T-cell (primary cell): ENCODE data around the gene GMPPB. TPM values are rescaled to one million over a fixed set of nuclear protein-coding genes. Genes with fewer than 3 reads are reported as not detected.

ENCODE experiments used
- ATAC-seq, 4 experiments: fragments of 200-7000 bp in 3 of 4; fragments of 150-1000 bp in 1 of 4; cut with Tn5 transposase; replicated peaks in 1 of 4; 1 replicate in 3 of 4; 2 replicates in 1 of 4; pipeline ENCODE4 v1.10.0; 2021; ENCODE audit warnings: moderate library complexity in 3 of 4, mild to moderate bottlenecking in 2 of 4, moderate number of reproducible peaks in 1 of 4
- CTCF ChIA-PET, 2 donors: fragments of 300-600 bp; sonication (Branson Sonifier 250); formaldehyde crosslinking; loops; one replicate each; lab custom pipeline; 2022; ENCODE audit warnings: antibody characterized with exemption in 2 of 2; lab: Charles Lee
- POLR2A ChIA-PET, 2 donors: fragments of 300-600 bp; sonication (Branson Sonifier 250); formaldehyde crosslinking; loops; one replicate each; lab custom pipeline; 2022; ENCODE audit warnings: antibody characterized with exemption in 2 of 2; lab: Charles Lee
- DNase-seq, 35 experiments: peaks; one replicate each; pipeline versions ENCODE4 v3.0.0 to v3.0.0-alpha.2; 2013 to 2023
- H3K27ac ChIP-seq: one replicate; pipeline ENCODE4 v1.5.1; 2013; ENCODE audit warnings: low read length
- H3K27me3 ChIP-seq, 2 experiments: replicated peaks in 1 of 2; 1 replicate in 1 of 2; 2 replicates in 1 of 2; pipeline versions ENCODE4 v1.6.1 to v1.7.0; 2013; ENCODE audit warnings: low read length in 1 of 2, mixed read lengths in 1 of 2; ENCODE audit not compliant: control insufficient read depth in 2 of 2, insufficient read depth in 2 of 2; ENCODE audit errors: extremely low read depth in 1 of 2
- H3K36me3 ChIP-seq, 2 donors: 1 replicate in 1 of 2; 2 replicates in 1 of 2; pipeline versions ENCODE4 v1.6.1 to v1.7.0; 2013; ENCODE audit warnings: low read length in 1 of 2; ENCODE audit not compliant: control insufficient read depth in 2 of 2, insufficient read depth in 1 of 2; ENCODE audit errors: extremely low read depth in 1 of 2
- H3K4me1 ChIP-seq, 2 experiments: 1 replicate in 1 of 2; 2 replicates in 1 of 2; pipeline versions ENCODE4 v1.6.1 to v1.7.0; 2013; ENCODE audit warnings: low read length in 2 of 2, mixed read lengths in 1 of 2; ENCODE audit not compliant: insufficient read depth in 2 of 2, control insufficient read depth in 1 of 2; ENCODE audit errors: extremely low read depth in 1 of 2
- H3K4me3 ChIP-seq, 2 donors: 1 replicate in 1 of 2; 2 replicates in 1 of 2; pipeline versions ENCODE4 v1.5.1 to v1.7.0; 2013; ENCODE audit warnings: mild to moderate bottlenecking in 2 of 2, low read length in 1 of 2, moderate library complexity in 1 of 2; ENCODE audit not compliant: control insufficient read depth in 1 of 2; ENCODE audit errors: extremely low read depth in 1 of 2
- H3K9me3 ChIP-seq: 2 replicates; pipeline ENCODE4 v1.7.0; 2013
- H3K27ac Mint-ChIP-seq, 2 donors: one replicate each; pipeline ENCODE4 v1.8.0; 2020 to 2021; ENCODE audit warnings: mild to moderate bottlenecking in 2 of 2, mixed read lengths in 2 of 2
- H3K27me3 Mint-ChIP-seq, 2 donors: one replicate each; pipeline ENCODE4 v1.8.0; 2021 to 2022; ENCODE audit warnings: mixed read lengths in 2 of 2
- H3K36me3 Mint-ChIP-seq: one replicate; pipeline ENCODE4 v1.8.0; 2021; ENCODE audit warnings: mixed read lengths
- H3K4me1 Mint-ChIP-seq, 3 donors: one replicate each; pipeline ENCODE4 v1.8.0; 2020 to 2022; ENCODE audit warnings: mixed read lengths in 3 of 3, mild to moderate bottlenecking in 1 of 3
- H3K4me3 Mint-ChIP-seq, 3 donors: one replicate each; pipeline ENCODE4 v1.8.0; 2020 to 2022; ENCODE audit warnings: mild to moderate bottlenecking in 3 of 3, mixed read lengths in 3 of 3, moderate library complexity in 3 of 3
- H3K9me3 Mint-ChIP-seq, 3 donors: one replicate each; pipeline ENCODE4 v1.8.0; 2020 to 2022; ENCODE audit warnings: mixed read lengths in 3 of 3
- WGBS: methylation state at CpG from one replicate; pipeline ENCODE4 v1.1.5; 2013; ENCODE audit warnings: missing lambda C conversion rate; ENCODE audit not compliant: insufficient coverage; 5-methylcytosine and 5-hydroxymethylcytosine counted together
- total RNA-seq, 35 experiments: library from RNA in 6 of 35; stranded (reverse) in 6 of 35; fragments of 120-200 nt in 1 of 35; gene quantifications; one replicate each; pipeline versions ENCODE4 v1.2.1 to v1.2.4 and lab custom pipeline; 2013 to 2026

Gene GMPPB
- total RNA-seq, 5 donors from 2014 or later (not counting 1 experiment from before 2014, with no cell fraction given) = 34.5 to 54.5 (median 39.9) TPM

- H3K4me3 ChIP-seq = no peak overlapping the region
- no peaks in the 10 kb centered on the region for H3K9me3 ChIP-seq
- Mint-ChIP-seq H3K36me3 (peaks cover 38% of the 10 kb centered on the region), H3K9me3 (no peaks in the 10 kb centered on the region), H3K27ac (no peak overlapping the region), H3K4me1 (peaks cover 8 to 25% (median 23%) of the 10 kb centered on the region in 3 donors), H3K4me3 (no peak overlapping the region), H3K27me3 (peaks cover 0 to 1% of the 10 kb centered on the region in 2 donors)
- H3K27ac ChIP-seq = no peak overlapping the region
- ATAC-seq = no peak
- peaks cover 0 to under 1% of the 10 kb centered on the region in 2 experiments for H3K27me3 ChIP-seq
- ChIA-PET CTCF (no interaction called here), POLR2A (interaction anchor here in 1 of 2 donors (0.5 kb wide), 1 partner anchor 410 kb away, joined by 3 read pairs; no protein-coding TSS in a partner anchor)
- peaks cover 17 to 83% of the 10 kb centered on the region in 2 donors for H3K36me3 ChIP-seq
- WGBS = 91% methylated on average over 4 of the region's 7 CpGs
- no peak for DNase-seq
- peaks cover 2 to 23% of the 10 kb centered on the region in 2 experiments for H3K4me1 ChIP-seq
Measured at GRCh38 chr3:49680493-49681231, 43.1 kb downstream of the GMPPB start.

DNA sequence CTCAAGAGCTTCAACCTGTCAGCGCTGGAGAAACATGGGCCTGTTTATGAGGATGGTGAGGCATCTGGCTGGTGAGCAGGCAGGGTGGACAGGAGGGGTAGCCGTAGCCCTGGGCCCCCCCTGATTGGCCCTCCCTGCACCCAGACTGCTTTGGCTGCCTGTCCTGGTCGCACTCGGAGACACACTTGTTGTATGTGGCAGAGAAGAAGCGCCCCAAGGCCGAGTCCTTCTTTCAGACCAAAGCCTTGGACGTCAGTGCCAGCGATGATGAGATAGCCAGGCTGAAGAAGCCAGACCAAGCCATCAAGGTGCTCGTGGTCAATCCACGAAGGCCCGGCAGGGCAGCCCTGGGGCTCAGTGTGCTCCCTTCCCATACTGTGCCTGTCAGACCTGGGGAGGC lies 47.8 kb downstream of the GMPPB start:
- peak overlapping the region; percentile 25 to 93 (median 47) for H3K4me3 Mint-ChIP-seq
- peaks cover 12 to 41% of the 10 kb centered on the region in 2 experiments for H3K4me1 ChIP-seq
- H3K27ac ChIP-seq = no peak overlapping the region
- no peak for ATAC-seq
- H3K9me3 Mint-ChIP-seq = no peaks in the 10 kb centered on the region
- ChIA-PET CTCF (interaction anchor here in 1 of 2 donors (1.7 kb wide), 1 partner anchor 136 kb away, joined by 7 read pairs; no protein-coding TSS in a partner anchor), POLR2A (no interaction called here)
- H3K4me1 Mint-ChIP-seq = peaks cover 41 to 47% (median 44%) of the 10 kb centered on the region in 3 donors
- H3K36me3 Mint-ChIP-seq = peaks cover 33% of the 10 kb centered on the region
- no peak for DNase-seq
- no peak overlapping the region for H3K4me3 ChIP-seq
- H3K27me3 Mint-ChIP-seq = no peaks in the 10 kb centered on the region
- WGBS = 95% methylated on average over 11 of the region's 11 CpGs
- H3K27me3 ChIP-seq = no peaks in the 10 kb centered on the region
- H3K9me3 ChIP-seq = no peaks in the 10 kb centered on the region
- no peak overlapping the region for H3K27ac Mint-ChIP-seq
- H3K36me3 ChIP-seq = peaks cover 7 to 54% of the 10 kb centered on the region in 2 donors

GRCh38 chr3:49674497-49674983 lies 49.2 kb downstream of the GMPPB start:
- H3K36me3 Mint-ChIP-seq = peaks cover 26% of the 10 kb centered on the region
- no peaks in the 10 kb centered on the region for H3K9me3 Mint-ChIP-seq
- peak overlapping the region; percentile 87 to 93 (median 90) for H3K4me3 Mint-ChIP-seq
- peak overlapping the region in 1 of 2 donors; percentile 73 for H3K27ac Mint-ChIP-seq
- H3K27me3 Mint-ChIP-seq = no peaks in the 10 kb centered on the region
- ChIA-PET POLR2A (no interaction called here), CTCF (no interaction called here)
- Histone ChIP-seq H3K27ac (no peak overlapping the region), H3K27me3 (no peaks in the 10 kb centered on the region), H3K36me3 (peaks cover 7 to 41% of the 10 kb centered on the region in 2 donors), H3K9me3 (no peaks in the 10 kb centered on the region), H3K4me3 (peak overlapping the region; percentile 63 to 80), H3K4me1 (peaks cover 12 to 41% of the 10 kb centered on the region in 2 experiments)
- DNase-seq = peak in 18 of 35 experiments; percentile 11 to 38 (median 22)
- 0% methylated on average over 24 of the region's 34 CpGs for WGBS
- peak; percentile 4 to 7 (median 6) for ATAC-seq
- H3K4me1 Mint-ChIP-seq = peaks cover 41 to 42% (median 42%) of the 10 kb centered on the region in 3 donors

DNA sequence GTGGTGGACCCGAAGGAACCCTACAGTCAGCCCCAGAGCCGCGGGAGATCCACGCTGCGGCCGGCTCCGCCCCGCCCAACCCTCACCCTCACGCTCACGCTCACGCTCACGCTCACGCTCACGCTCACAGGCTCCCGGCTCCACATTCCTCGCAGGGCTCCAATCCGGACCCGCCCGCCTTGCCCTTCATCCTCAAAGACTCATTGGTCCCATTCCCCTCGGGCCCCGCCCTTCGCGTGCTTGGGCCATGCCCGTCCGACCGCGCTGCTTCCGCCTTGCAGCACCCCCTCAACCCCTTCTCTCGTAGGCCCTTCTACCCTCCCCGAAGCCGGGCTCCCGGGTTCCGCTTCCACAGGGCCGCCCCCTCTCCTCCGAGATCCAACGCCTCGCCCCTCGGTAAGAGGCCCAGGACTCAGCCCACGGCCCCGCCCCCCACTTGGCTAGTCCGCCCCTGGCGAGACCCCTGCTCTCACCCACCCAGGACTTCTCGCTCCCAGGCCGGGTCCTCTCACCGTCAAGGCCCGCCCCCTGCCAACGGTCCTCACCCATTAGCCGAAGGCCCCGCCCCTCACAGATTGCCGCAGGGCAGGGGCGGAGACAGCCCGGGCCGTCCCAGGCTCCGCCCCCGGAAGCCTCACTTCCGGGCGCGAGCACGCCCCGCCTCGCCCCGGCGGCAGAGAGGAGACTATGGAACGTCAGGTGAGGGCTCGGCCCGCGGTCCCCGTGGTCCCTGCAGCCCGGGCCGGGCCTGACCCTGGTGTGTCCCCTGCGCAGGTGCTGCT lies 49.8 kb downstream of the GMPPB start, which contains the start of gene APEH:
APEH (plus strand) TSS at position 637 of the 782 bp plus-strand sequence; CDS start at position 688, 51 bp downstream.
- no peaks in the 10 kb centered on the region for H3K9me3 Mint-ChIP-seq
- DNase-seq = peak; percentile 91 to 99 (median 95)
- ChIA-PET CTCF (interaction anchor here (3.2 to 3.3 kb wide), 2 partner anchors 134 kb away, joined by 33 to 66 read pairs; no protein-coding TSS in a partner anchor), POLR2A (interaction anchor here in 1 of 2 donors (0.7 kb wide), 1 partner anchor 134 kb away, joined by 3 read pairs; no protein-coding TSS in a partner anchor)
- peak; percentile 85 to 89 (median 86) for ATAC-seq
- no peaks in the 10 kb centered on the region for H3K27me3 ChIP-seq
- peaks cover 7 to 34% of the 10 kb centered on the region in 2 donors for H3K36me3 ChIP-seq
- peak within 1 kb of the TSS; percentile 63 to 80 for H3K4me3 ChIP-seq
- no peaks in the 10 kb centered on the region for H3K9me3 ChIP-seq
- peaks cover 41 to 42% (median 42%) of the 10 kb centered on the region in 3 donors for H3K4me1 Mint-ChIP-seq
- peaks cover 23% of the 10 kb centered on the region for H3K36me3 Mint-ChIP-seq
- under 1% methylated on average over 70 of the region's 71 CpGs for WGBS
- H3K27me3 Mint-ChIP-seq = no peaks in the 10 kb centered on the region
- peak within 1 kb of the TSS; percentile 87 to 93 (median 90) for H3K4me3 Mint-ChIP-seq
- H3K27ac ChIP-seq = peak within 1 kb of the TSS; percentile 90
- H3K4me1 ChIP-seq = peaks cover 12 to 41% of the 10 kb centered on the region in 2 experiments
- H3K27ac Mint-ChIP-seq = peak within 1 kb of the TSS; percentile 93 to 97

- Mint-ChIP-seq H3K4me3 (peak overlapping the region; percentile 87 to 93 (median 90)), H3K27me3 (no peaks in the 10 kb centered on the region), H3K4me1 (peaks cover 41 to 42% (median 41%) of the 10 kb centered on the region in 3 donors), H3K27ac (peak overlapping the region; percentile 93 to 97), H3K9me3 (no peaks in the 10 kb centered on the region), H3K36me3 (peaks cover 21% of the 10 kb centered on the region)
- Histone ChIP-seq H3K27me3 (no peaks in the 10 kb centered on the region), H3K36me3 (peaks cover 7 to 27% of the 10 kb centered on the region in 2 donors), H3K4me3 (peak overlapping the region; percentile 63 to 80), H3K9me3 (no peaks in the 10 kb centered on the region), H3K4me1 (peaks cover 12 to 41% of the 10 kb centered on the region in 2 experiments), H3K27ac (peak overlapping the region; percentile 90)
- ChIA-PET POLR2A (interaction anchor here in 1 of 2 donors (0.7 kb wide), 2 partner anchors 134 to 351 kb away, joined by 3 to 12 read pairs; no protein-coding TSS in a partner anchor), CTCF (interaction anchor here (0.6 to 3.3 kb wide), 6 partner anchors 22 to 257 kb away, joined by 3 to 66 read pairs (median 12); no protein-coding TSS in a partner anchor)
- peak in 2 of 35 experiments; percentile 6 to 12 for DNase-seq
- WGBS = 14% methylated on average over 17 of the region's 17 CpGs
- no peak for ATAC-seq
Measured at GRCh38 chr3:49673121-49673714, 50.5 kb downstream of the GMPPB start.
